CD4-positive, alpha-beta T cell treated with Interleukin-6 at 100 ng/mL for 8 hours (primary cell): ENCODE data around the gene SLC30A1.

Source experiments
- DNase-seq: peaks from one replicate; pipeline ENCODE4 v3.0.0-alpha.2; 2020; ENCODE audit warnings: mixed read lengths, low spot score

SLC30A1 gene

DNA sequence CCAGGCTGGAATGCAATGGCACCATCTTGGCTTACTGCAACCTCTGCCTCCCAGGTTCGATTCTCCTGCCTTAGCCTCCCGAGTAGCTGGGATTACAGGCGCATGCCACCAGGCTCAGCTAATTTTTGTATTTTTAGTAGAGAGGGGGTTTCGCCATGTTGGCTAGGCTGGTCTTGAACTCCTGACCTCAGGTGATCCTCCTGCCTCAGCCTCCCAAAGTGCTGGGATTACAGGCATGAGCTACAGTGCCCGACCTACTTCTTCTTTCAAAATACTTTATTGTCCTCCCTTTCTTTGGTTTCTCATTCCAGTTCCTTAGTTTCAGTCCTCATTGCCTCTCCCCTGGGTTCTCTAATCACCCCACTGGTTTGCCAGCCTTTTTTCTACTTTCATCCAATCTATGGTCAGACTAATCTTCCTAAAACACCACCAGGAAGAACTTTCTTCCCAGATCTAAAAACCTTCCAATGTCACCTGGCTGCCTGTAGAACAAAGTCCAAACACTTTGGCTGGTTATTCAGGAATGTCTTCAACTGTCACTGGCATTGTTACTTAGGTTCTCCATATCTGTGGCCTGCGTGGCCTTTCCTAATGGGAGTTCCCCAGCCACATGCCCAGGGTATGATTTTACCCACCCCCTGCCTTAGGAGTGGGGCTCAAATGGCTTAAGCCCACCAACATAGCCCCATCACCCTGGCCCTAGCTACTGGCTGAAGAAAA, 29.0 kb upstream of the SLC30A1 start:
- no peak for DNase-seq

GRCh38 chr1:211606914-211607753, 28.2 kb upstream of the SLC30A1 start:
- peak; percentile 24 for DNase-seq

- no peak for DNase-seq
These were observed 27.5 kb upstream of the SLC30A1 start for GRCh38 chr1:211606332-211606913.

GRCh38 chr1:211605603-211606331, 26.8 kb upstream of the SLC30A1 start:
- DNase-seq, result no peak

DNA sequence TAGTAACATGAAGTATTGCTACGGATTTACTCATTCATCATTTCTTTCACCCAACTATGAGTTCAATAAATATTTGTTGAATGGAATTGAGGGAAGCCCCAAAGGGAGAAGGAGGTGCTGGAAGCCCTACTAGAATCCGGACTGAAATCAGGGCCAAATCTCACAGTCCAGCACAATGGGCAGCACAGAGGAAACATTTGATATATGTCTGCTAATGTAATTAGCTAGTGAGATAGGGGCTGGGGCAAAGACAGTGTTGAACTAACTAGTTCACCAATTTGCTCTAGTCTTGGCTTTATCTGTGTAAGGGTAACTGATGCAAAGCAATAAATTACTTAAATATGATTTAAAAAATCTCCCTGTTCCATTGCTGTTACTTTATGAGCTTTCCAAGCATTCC, 26.1 kb upstream of the SLC30A1 start:
- DNase-seq, result no peak

GRCh38 chr1:211604548-211604947, 25.6 kb upstream of the SLC30A1 start:
- no peak for DNase-seq

DNA sequence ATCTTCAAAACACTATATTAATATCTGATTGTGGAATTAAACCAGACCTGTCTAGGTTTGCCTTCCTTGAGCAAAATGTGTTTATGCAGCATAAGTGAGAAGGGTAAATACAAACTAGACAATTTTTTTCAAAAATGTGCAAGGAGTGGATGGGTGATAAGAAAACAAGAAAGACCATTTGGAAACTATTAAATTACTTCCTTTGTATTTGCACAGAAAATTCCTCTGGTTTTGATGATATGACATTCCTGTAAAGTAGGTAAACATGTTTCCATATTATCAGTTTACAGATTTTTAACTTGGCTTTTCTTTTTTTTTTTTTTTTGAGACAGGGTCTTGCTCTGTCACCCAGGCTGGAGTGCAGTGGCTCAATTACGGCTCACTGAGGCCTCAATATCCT, 24.8 kb upstream of the SLC30A1 start:
- DNase-seq, result no peak

- no peak for DNase-seq
These were observed 24.3 kb upstream of the SLC30A1 start for GRCh38 chr1:211603191-211603701.

DNA sequence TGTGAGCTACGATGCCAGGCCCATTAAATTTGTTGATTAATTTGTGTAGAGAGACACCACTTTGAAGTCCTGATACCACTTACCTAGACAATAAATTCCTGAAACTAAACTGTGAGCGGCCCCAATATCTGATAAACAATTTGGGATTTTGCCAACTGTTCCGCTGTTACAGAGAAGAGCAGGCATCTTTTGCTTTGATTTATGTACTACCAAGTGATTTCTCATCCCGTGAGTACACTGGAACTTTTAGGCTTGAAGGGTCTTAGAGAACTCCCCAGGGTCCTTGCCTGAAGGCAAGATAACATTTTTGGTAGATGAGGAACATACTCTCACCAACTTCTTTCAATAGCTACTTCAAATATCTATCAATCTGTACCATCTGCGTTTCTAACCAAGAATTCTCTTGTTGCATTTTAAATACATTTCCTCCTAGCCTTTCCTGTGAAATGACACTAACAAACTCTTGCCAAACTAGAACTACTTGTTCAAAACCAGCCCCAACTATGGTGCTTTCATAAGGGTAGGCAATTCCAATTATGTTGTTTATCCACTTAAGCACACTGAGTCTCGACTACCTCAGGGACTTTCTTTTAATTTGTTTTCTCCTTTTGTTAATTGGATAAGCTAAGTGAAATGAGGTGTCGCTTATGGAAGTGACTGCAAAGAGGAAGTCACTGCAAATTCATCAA, 23.2 kb upstream of the SLC30A1 start:
- DNase-seq, result no peak

DNA sequence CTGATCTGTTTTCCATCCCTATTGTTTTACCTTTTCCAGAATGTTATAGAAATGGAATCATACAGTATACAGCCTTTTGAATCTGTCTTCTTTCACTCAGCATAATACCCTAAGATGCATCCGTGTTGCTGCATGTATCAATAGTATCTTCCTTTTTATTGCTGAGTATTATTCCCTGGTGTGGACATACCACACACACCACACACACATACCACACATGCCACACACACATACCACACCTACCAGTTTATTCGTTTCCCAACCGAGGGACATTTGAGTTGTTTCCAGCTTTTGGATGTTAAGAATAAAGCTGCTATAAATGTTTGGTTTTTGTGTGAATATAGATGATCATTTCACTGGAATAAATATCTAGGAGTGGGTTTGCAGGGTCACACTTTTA, 22.2 kb upstream of the SLC30A1 start:
- DNase-seq, result no peak

DNA sequence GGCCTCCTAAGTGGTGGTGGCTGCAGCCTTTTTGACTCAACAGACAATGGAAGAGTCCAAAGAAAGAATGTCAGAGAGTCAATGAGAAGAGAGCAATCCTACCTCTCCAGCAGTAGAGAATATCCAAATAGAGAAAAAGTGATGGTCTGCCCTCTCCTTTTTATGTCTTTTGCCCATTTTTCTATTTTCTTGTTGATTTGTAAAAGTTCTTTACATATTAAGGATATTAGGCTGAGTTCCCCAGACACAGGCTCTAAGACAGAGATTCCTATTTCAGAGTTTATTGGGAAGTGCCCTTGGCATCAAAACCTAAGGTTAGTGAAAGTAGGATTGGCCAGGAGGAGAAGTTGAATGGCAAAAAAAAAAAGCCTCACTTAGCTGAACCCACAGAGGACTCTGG, 20.3 kb upstream of the SLC30A1 start:
- DNase-seq, result no peak

- DNase-seq, result no peak
These were observed 19.6 kb upstream of the SLC30A1 start for GRCh38 chr1:211598514-211598913.

GRCh38 chr1:211596418-211597181, 17.6 kb upstream of the SLC30A1 start:
- no peak for DNase-seq

GRCh38 chr1:211595419-211595818, 16.5 kb upstream of the SLC30A1 start:
- no peak for DNase-seq

- no peak for DNase-seq
These were observed 13.1 kb upstream of the SLC30A1 start for GRCh38 chr1:211591980-211592493.

DNA sequence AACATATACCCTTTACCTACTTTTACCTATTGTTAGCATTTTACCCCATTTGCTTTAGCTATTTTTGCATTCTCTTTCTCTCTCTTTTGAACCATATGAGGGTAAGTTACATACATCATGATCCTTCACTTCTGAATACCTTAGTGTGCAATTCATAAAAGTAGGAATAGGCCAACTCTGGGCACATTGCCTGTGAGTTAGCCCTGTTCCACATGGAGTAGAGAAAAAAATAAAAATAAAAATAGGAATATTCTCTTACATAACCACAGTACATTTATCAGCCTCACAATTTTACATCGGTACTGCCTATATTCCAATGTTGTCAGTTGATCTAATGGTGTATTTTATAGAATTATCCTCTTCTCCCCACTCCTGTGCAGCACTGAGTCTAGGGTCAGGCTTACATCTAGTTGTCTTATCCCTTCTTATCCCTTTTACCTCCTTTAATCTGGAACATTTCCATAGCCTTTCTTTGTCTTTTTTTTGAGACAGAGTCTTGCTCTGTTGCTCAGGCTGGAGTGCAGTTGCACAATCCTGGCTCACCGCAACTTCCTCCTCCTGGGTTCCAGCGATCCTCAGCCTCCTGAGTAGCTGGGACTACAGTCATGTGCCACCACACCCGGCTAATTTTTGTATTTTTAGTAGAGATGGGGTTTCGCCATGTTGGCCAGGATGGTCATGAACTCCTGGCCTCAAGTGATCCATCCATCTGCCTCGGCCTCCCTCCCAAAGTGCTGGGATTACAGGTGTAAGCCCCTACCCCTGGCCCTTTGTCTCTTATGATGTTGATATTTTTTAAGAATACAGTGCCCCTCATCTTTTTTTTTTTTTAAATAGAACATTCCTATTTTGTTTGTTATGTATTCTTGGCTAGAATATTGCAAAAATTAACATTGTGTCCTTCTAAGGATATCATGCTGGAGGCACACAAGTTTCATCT, 11.1 kb upstream of the SLC30A1 start:
- DNase-seq, result no peak

- DNase-seq, result no peak
These were observed 9.8 kb upstream of the SLC30A1 start for GRCh38 chr1:211588711-211589110.

- no peak for DNase-seq
These were observed 8.2 kb upstream of the SLC30A1 start for GRCh38 chr1:211587123-211587522.

DNA sequence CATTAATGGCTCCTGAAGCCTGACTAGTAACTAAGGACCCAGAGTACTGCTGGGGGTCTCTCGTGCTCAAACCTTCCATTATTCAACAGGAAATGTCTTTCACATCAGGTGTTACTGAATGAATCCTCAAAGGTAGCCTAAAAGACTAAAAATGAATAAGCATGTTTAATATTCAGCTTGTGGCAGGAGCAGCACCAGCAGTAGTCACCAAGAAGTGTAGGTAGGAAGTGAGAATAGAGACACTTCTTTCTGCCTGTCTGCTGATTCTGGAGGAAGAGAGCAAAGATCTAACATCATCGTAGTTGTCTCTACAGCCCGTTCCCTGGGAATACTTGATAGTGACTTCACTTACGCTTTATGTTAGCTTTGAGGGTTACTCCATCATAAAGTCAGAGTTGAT, 7.6 kb upstream of the SLC30A1 start:
- no peak for DNase-seq
